ENCODE results near the gene MRPS23.

MRPS23 gene

GRCh38 chr17:57849874-57850754 lies at the start of gene MRPS23:
TSS of gene MRPS23 (minus strand) at chr17:57850044. CDS start at chr17:57850010, 34 bp downstream.
- peak; percentile 99 for DNase-seq (ENCODE audit: low spot score)

- no peak for DNase-seq (ENCODE audit: low spot score)
Measured at GRCh38 chr17:57899391-57899790, 49.5 kb upstream of the MRPS23 start.

GRCh38 chr17:57898487-57899311 lies 48.9 kb upstream of the MRPS23 start:
- no peak for DNase-seq (ENCODE audit: low spot score)

GRCh38 chr17:57895382-57896060 lies 45.7 kb upstream of the MRPS23 start:
- DNase-seq (ENCODE audit: low spot score), result no peak

GRCh38 chr17:57894848-57895247 lies 45.0 kb upstream of the MRPS23 start:
- no peak for DNase-seq (ENCODE audit: low spot score)

- peak; percentile 92 for DNase-seq (ENCODE audit: low spot score)
Measured at GRCh38 chr17:57892820-57893595, 43.2 kb upstream of the MRPS23 start.

GRCh38 chr17:57892146-57892819 lies 42.4 kb upstream of the MRPS23 start:
- peak; percentile 81 for DNase-seq (ENCODE audit: low spot score)

- no peak for DNase-seq (ENCODE audit: low spot score)
Measured at GRCh38 chr17:57890857-57891232, 41.0 kb upstream of the MRPS23 start.

- no peak for DNase-seq (ENCODE audit: low spot score)
Measured at GRCh38 chr17:57889892-57890856, 40.3 kb upstream of the MRPS23 start.

- DNase-seq (ENCODE audit: low spot score), result no peak
Measured at GRCh38 chr17:57889252-57889651, 39.4 kb upstream of the MRPS23 start.

GRCh38 chr17:57888311-57889216 lies 38.7 kb upstream of the MRPS23 start:
- no peak for DNase-seq (ENCODE audit: low spot score)

GRCh38 chr17:57887161-57887560 lies 37.3 kb upstream of the MRPS23 start:
- no peak for DNase-seq (ENCODE audit: low spot score)

- DNase-seq (ENCODE audit: low spot score), result no peak
Measured at GRCh38 chr17:57886020-57886419, 36.2 kb upstream of the MRPS23 start.

GRCh38 chr17:57885148-57885915 lies 35.5 kb upstream of the MRPS23 start:
- no peak for DNase-seq (ENCODE audit: low spot score)

GRCh38 chr17:57881783-57882351 lies 32.0 kb upstream of the MRPS23 start:
- no peak for DNase-seq (ENCODE audit: low spot score)

GRCh38 chr17:57881143-57881542 lies 31.3 kb upstream of the MRPS23 start:
- DNase-seq (ENCODE audit: low spot score), result no peak

- no peak for DNase-seq (ENCODE audit: low spot score)
Measured at GRCh38 chr17:57880086-57880456, 30.2 kb upstream of the MRPS23 start.
